Mesendoderm (in vitro differentiated cells): ENCODE data around the gene RNF5.

Experiments used
- DNase-seq: peaks from one replicate; pipeline ENCODE4 v3.0.0; 2013
- H2AK5ac ChIP-seq: 2 replicates; pipeline ENCODE4 v1.6.1; 2013; ENCODE audit warnings: low read length, inconsistent platforms
- H2BK120ac ChIP-seq: 2 replicates; pipeline ENCODE4 v1.6.1; 2013; ENCODE audit warnings: low read depth, mild to moderate bottlenecking, low read length, moderate library complexity, mixed read lengths
- H2BK15ac ChIP-seq: replicated peaks from 2 replicates; pipeline ENCODE4 v1.6.1; 2013; ENCODE audit warnings: low read depth, mild to moderate bottlenecking, moderate library complexity
- H2BK5ac ChIP-seq: 2 replicates; pipeline ENCODE4 v1.6.1; 2013; ENCODE audit warnings: low read length, inconsistent platforms
- H3K18ac ChIP-seq: 2 replicates; pipeline ENCODE4 v1.6.1; 2013; ENCODE audit warnings: mild to moderate bottlenecking, low read length, mixed read lengths
- H3K23ac ChIP-seq: one replicate; pipeline ENCODE4 v1.6.1; 2013; ENCODE audit warnings: low read length
- H3K27ac ChIP-seq: 2 replicates; pipeline ENCODE4 v1.5.1; 2013; ENCODE audit warnings: low read depth, mild to moderate bottlenecking, inconsistent platforms, low read length, moderate library complexity
- H3K27me3 ChIP-seq: 2 replicates; pipeline ENCODE4 v1.6.1; 2013; ENCODE audit warnings: low read length, control low read depth, mild to moderate bottlenecking, inconsistent platforms; ENCODE audit not compliant: insufficient read depth, poor library complexity
- H3K36me3 ChIP-seq: 2 replicates; pipeline ENCODE4 v1.6.1; 2013; ENCODE audit warnings: low read length, inconsistent platforms; ENCODE audit not compliant: control insufficient read depth, insufficient read depth
- H3K4ac ChIP-seq: one replicate; pipeline ENCODE4 v1.6.1; 2013; ENCODE audit warnings: low read depth, mild to moderate bottlenecking, low read length, moderate library complexity
- H3K4me1 ChIP-seq: 2 replicates; pipeline ENCODE4 v1.6.1; 2013; ENCODE audit warnings: low read depth, low read length, inconsistent platforms; ENCODE audit not compliant: control insufficient read depth
- H3K4me2 ChIP-seq: 2 replicates; pipeline ENCODE4 v1.6.1; 2013; ENCODE audit warnings: low read length
- H3K4me3 ChIP-seq: 2 replicates; pipeline ENCODE4 v1.5.1; 2013; ENCODE audit warnings: mild to moderate bottlenecking, low read length
- H3K56ac ChIP-seq: one replicate; pipeline ENCODE4 v1.6.1; 2013; ENCODE audit warnings: low read length
- H3K79me1 ChIP-seq: 2 replicates; pipeline ENCODE4 v1.6.1; 2013; ENCODE audit warnings: low read length, inconsistent platforms
- H3K79me2 ChIP-seq: 2 replicates; pipeline ENCODE4 v1.6.1; 2013; ENCODE audit warnings: mild to moderate bottlenecking, low read length; ENCODE audit not compliant: control insufficient read depth, insufficient read depth
- H3K9ac ChIP-seq: 2 replicates; pipeline ENCODE4 v1.6.1; 2013; ENCODE audit warnings: low read length, inconsistent platforms
- H4K5ac ChIP-seq: one replicate; pipeline ENCODE4 v1.6.1; 2013; ENCODE audit warnings: low read length
- H4K8ac ChIP-seq: one replicate; pipeline ENCODE4 v1.6.1; 2013; ENCODE audit warnings: low read depth, mild to moderate bottlenecking, control low read depth, low read length, moderate library complexity
- WGBS: extraction: QIAGEN DNeasy Blood & Tissue Kit; methylation state at CpG from one replicate; pipeline ENCODE4 v1.1.7; 2013; ENCODE audit warnings: low lambda C conversion rate, missing lambda C conversion rate; ENCODE audit not compliant: insufficient coverage; ENCODE audit errors: extremely low coverage; 5-methylcytosine and 5-hydroxymethylcytosine counted together

The RNF5 gene

DNA sequence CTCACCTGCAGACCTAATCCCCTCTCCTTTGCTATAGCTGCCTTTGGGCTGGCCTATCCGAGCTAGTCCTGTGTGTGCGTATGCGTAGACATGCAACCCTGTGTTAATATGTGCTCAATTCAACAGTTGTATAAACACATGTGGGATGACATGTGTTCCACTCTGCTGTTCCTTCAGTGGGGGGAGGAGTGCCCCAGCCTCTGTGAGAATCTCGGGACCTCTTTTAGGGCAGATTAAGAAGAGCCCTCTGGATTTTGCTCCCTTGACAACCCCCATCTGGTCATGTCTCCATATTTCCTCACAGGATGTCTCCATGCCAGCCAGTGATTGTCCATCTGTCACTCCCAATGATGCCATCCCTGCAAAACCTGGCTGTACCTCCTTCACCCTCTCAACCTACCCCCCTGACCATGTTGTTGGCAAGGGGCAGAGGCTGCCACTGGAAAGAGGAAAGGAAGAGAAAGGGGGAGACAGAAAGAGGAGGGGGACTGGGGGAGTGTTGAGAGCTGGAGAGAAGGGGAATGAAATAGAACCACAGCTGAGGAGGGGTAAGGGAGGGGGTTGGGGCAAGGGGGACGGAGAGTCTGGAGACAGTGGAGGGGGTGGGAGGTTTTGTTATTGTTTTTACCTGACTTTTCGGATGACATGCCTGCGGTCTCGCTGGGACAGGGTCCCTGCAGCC, 26.9 kb upstream of the RNF5 start:
- H3K4ac ChIP-seq: no peak overlapping the region
- H4K8ac ChIP-seq: no peak overlapping the region
- no peak overlapping the region for H2BK5ac ChIP-seq
- H2BK120ac ChIP-seq: no peak overlapping the region
- H4K5ac ChIP-seq: no peak overlapping the region
- H3K79me2 ChIP-seq: no peaks in the 10 kb centered on the region
- no peak overlapping the region for H3K23ac ChIP-seq
- no peak overlapping the region for H3K4me3 ChIP-seq
- H2BK15ac ChIP-seq: no peak overlapping the region
- no peak for DNase-seq
- H3K4me1 ChIP-seq: peaks cover 19% of the 10 kb centered on the region
- WGBS: no CpG with 5 or more reads among the region's 8 CpGs
- peak overlapping the region; percentile 11 for H3K56ac ChIP-seq
- H3K27me3 ChIP-seq: no peaks in the 10 kb centered on the region
- peaks cover 8% of the 10 kb centered on the region for H3K79me1 ChIP-seq
- no peak overlapping the region for H3K27ac ChIP-seq
- H2AK5ac ChIP-seq: no peak overlapping the region
- H3K4me2 ChIP-seq: no peak overlapping the region
- no peaks in the 10 kb centered on the region for H3K36me3 ChIP-seq
- no peak overlapping the region for H3K18ac ChIP-seq
- no peak overlapping the region for H3K9ac ChIP-seq

DNA sequence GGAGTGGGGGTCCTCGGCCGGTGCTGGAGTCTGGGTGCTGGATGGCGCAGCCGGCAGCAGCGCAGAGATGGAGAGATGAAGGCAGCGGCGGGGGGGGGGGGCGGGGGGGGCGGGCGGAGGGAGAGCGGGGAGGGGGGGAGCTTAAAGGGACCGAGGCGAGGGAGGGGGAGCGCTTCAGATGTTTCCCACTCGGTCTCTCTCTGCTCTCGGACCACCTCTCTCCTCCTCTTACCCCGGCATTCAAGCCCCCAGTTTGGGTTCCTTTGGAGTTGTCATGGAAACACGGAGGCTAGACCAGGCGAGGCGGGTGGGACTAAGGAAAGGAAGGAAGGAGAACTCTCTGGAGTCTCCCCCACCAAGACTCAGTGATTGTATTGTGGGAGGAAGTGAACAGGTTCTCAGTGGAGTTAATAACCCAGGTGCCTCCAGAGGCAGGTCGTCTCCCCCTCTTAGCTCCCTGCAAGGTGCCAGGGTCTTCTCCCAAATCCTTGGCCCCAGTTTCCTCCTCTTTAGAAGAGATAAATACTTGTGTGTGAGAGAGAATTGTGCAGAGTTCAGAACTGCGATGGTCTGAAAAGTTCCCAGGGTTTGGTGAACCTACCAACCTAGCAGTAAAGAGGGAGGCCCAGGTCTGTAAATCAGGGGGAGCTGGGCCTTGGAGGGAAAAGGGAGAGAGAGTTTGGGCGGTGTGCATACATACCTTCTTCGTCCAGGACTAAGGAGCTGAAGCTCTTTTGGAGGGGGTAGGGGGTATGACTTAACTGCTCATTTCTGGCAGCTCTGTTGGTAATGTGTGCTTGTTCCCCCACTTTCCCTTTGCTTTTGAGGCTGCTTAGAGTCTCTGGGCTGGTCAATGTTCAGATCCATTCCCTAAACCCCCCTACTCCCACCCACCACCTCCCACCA, 26.1 kb upstream of the RNF5 start, which contains the start of gene PRRT1:
Gene PRRT1, minus strand, starts transcription at position 77 of the 906 bp plus-strand sequence. CDS start 112 bp downstream, outside the sequence.
- Histone ChIP-seq H3K27ac (no peak within 1 kb of the TSS), H2BK15ac (no peak within 1 kb of the TSS), H4K8ac (no peak within 1 kb of the TSS), H3K18ac (peak within 1 kb of the TSS; percentile 45), H3K56ac (peak within 1 kb of the TSS; percentile 97), H3K36me3 (peaks cover 2% of the 10 kb centered on the region), H3K27me3 (no peaks in the 10 kb centered on the region), H3K79me1 (peaks cover 8% of the 10 kb centered on the region), H3K4ac (peak within 1 kb of the TSS; percentile 65), H3K79me2 (no peaks in the 10 kb centered on the region), H3K4me1 (peaks cover 15% of the 10 kb centered on the region), H3K23ac (peak within 1 kb of the TSS; percentile 99), H3K4me2 (peak within 1 kb of the TSS; percentile 97), H2BK5ac (no peak within 1 kb of the TSS), H2AK5ac (peak within 1 kb of the TSS; percentile 82), H3K9ac (peak within 1 kb of the TSS; percentile 96), H2BK120ac (no peak within 1 kb of the TSS), H4K5ac (peak within 1 kb of the TSS; percentile 71), H3K4me3 (no peak within 1 kb of the TSS)
- DNase-seq: peak; percentile 60
- WGBS: no CpG with 5 or more reads among the region's 24 CpGs

GRCh38 chr6:32152769-32153563, 25.2 kb upstream of the RNF5 start:
- no peak overlapping the region for H4K8ac ChIP-seq
- peak overlapping the region; percentile 97 for H3K4me2 ChIP-seq
- peak overlapping the region; percentile 97 for H3K56ac ChIP-seq
- H4K5ac ChIP-seq: peak overlapping the region; percentile 71
- peak overlapping the region; percentile 95 for H3K4me3 ChIP-seq
- H3K18ac ChIP-seq: peak overlapping the region; percentile 45
- peaks cover 2% of the 10 kb centered on the region for H3K36me3 ChIP-seq
- WGBS: no CpG with 5 or more reads among the region's 35 CpGs
- H2BK5ac ChIP-seq: peak overlapping the region; percentile 73
- H3K79me1 ChIP-seq: peaks cover 8% of the 10 kb centered on the region
- H2BK15ac ChIP-seq: no peak overlapping the region
- no peaks in the 10 kb centered on the region for H3K27me3 ChIP-seq
- H3K27ac ChIP-seq: peak overlapping the region; percentile 82
- no peaks in the 10 kb centered on the region for H3K79me2 ChIP-seq
- DNase-seq: peak; percentile 89
- peak overlapping the region; percentile 67 for H3K4ac ChIP-seq
- H2AK5ac ChIP-seq: peak overlapping the region; percentile 85
- H3K23ac ChIP-seq: peak overlapping the region; percentile 99
- H2BK120ac ChIP-seq: peak overlapping the region; percentile 34
- peak overlapping the region; percentile 96 for H3K9ac ChIP-seq
- peaks cover 15% of the 10 kb centered on the region for H3K4me1 ChIP-seq

DNA sequence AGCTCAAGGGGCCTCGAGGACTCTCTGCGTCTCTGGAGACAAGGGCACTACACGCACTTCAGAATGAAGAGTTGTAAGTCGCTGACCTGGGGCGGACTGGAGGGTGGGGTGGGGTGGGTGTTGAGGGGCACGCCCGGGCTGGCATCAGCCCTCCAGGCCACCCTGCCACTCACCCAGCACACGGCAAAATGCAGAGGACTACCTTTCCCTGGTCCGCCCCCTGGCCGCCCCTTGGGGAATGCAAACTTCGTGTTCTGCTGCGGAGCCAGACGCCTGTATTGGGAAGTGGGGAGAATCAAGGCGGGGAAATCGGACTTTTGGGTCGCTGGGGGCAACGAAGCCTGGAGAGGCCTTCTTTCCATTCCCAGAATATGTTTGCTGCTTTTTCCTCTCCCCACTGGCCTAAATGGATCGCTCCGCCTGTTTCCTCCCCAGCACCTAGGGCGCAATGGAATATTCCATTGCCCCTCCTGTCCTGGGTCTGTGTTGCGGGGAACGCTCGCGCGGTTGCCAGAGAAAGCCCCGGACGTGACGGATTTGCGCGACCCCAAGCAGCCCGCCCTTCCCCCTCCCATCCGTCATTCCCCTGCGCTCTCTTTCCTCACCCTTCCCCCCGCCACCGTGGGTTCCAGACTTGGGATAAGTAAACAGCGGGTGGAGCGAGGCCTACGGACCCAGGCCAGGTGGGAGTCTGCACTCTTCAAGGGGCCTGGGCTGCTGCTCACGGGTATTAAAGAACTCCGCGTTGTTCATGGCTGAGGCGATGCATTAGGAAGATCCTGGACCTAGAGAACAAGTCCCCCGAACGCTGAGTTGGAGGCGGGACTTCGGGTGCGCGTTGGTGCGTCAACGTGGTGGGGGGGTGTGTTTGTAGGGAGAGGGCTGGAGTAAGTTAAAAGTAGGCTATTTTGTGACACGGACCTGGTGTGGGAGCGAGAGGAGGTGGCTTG, 24.4 kb upstream of the RNF5 start, which contains the start of gene PPT2:
Gene PPT2, plus strand, starts transcription at position 578 of the 950 bp plus-strand sequence. CDS start 454 bp downstream, outside the sequence.
- no peaks in the 10 kb centered on the region for H3K27me3 ChIP-seq
- peak within 1 kb of the TSS; percentile 45 for H3K18ac ChIP-seq
- H3K79me1 ChIP-seq: peaks cover 8% of the 10 kb centered on the region
- peak within 1 kb of the TSS; percentile 96 for H3K9ac ChIP-seq
- peaks cover 2% of the 10 kb centered on the region for H3K36me3 ChIP-seq
- H3K4me1 ChIP-seq: peaks cover 15% of the 10 kb centered on the region
- peak within 1 kb of the TSS; percentile 34 for H2BK120ac ChIP-seq
- H3K27ac ChIP-seq: peak within 1 kb of the TSS; percentile 82
- H2BK15ac ChIP-seq: no peak within 1 kb of the TSS
- peak; percentile 98 for DNase-seq
- peak within 1 kb of the TSS; percentile 71 for H4K5ac ChIP-seq
- H3K4me3 ChIP-seq: peak within 1 kb of the TSS; percentile 95
- H2BK5ac ChIP-seq: peak within 1 kb of the TSS; percentile 84
- H2AK5ac ChIP-seq: peak within 1 kb of the TSS; percentile 85
- peak within 1 kb of the TSS; percentile 67 for H3K4ac ChIP-seq
- no CpG with 5 or more reads among the region's 52 CpGs for WGBS
- H3K56ac ChIP-seq: peak within 1 kb of the TSS; percentile 97
- no peak within 1 kb of the TSS for H4K8ac ChIP-seq
- peak within 1 kb of the TSS; percentile 97 for H3K4me2 ChIP-seq
- H3K79me2 ChIP-seq: no peaks in the 10 kb centered on the region
- H3K23ac ChIP-seq: peak within 1 kb of the TSS; percentile 99
